Measurements from ENCODE around the gene LY6G6C.

GRCh38 chr6:31721351-31722020 is at the start of gene LY6G6C:
- TF ChIP-seq SALL2 (tag by site-specific recombination; IDR thresholded peaks at IDR 0.05; ENCODE audit: borderline replicate concordance) (no peak), MZF1 (tag by site-specific recombination; IDR thresholded peaks at IDR 0.05; ENCODE audit: borderline replicate concordance) (no peak), ZBTB17 (tag by site-specific recombination; IDR thresholded peaks at IDR 0.05) (no peak), ZNF274 (IDR thresholded peaks at IDR 0.05; ENCODE audit: low read length) (no peak), ZNF274 (tag by site-specific recombination; IDR thresholded peaks at IDR 0.05; ENCODE audit: borderline replicate concordance) (no peak), ZNF202 (tag by site-specific recombination; IDR thresholded peaks at IDR 0.05; ENCODE audit: borderline replicate concordance) (no peak), ZNF629 (tag by site-specific recombination; IDR thresholded peaks at IDR 0.05) (no peak), ZNF596 (tag by site-specific recombination; IDR thresholded peaks at IDR 0.05) (no peak), YY1 (tag by site-specific recombination; IDR thresholded peaks at IDR 0.05) (no peak), ZBTB49 (tag by site-specific recombination; IDR thresholded peaks at IDR 0.05; ENCODE audit: low read depth) (no peak)
- TF ChIP-seq, protein P1, sequence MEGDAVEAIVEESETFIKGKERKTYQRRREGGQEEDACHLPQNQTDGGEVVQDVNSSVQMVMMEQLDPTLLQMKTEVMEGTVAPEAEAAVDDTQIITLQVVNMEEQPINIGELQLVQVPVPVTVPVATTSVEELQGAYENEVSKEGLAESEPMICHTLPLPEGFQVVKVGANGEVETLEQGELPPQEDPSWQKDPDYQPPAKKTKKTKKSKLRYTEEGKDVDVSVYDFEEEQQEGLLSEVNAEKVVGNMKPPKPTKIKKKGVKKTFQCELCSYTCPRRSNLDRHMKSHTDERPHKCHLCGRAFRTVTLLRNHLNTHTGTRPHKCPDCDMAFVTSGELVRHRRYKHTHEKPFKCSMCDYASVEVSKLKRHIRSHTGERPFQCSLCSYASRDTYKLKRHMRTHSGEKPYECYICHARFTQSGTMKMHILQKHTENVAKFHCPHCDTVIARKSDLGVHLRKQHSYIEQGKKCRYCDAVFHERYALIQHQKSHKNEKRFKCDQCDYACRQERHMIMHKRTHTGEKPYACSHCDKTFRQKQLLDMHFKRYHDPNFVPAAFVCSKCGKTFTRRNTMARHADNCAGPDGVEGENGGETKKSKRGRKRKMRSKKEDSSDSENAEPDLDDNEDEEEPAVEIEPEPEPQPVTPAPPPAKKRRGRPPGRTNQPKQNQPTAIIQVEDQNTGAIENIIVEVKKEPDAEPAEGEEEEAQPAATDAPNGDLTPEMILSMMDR (tag by site-specific recombination; IDR thresholded peaks at IDR 0.05) = no peak
- TF ChIP-seq, protein P2, sequence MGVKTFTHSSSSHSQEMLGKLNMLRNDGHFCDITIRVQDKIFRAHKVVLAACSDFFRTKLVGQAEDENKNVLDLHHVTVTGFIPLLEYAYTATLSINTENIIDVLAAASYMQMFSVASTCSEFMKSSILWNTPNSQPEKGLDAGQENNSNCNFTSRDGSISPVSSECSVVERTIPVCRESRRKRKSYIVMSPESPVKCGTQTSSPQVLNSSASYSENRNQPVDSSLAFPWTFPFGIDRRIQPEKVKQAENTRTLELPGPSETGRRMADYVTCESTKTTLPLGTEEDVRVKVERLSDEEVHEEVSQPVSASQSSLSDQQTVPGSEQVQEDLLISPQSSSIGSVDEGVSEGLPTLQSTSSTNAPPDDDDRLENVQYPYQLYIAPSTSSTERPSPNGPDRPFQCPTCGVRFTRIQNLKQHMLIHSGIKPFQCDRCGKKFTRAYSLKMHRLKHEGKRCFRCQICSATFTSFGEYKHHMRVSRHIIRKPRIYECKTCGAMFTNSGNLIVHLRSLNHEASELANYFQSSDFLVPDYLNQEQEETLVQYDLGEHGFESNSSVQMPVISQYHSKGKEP (tag by site-specific recombination; IDR thresholded peaks at IDR 0.05) = no peak
- TF ChIP-seq, protein P3, sequence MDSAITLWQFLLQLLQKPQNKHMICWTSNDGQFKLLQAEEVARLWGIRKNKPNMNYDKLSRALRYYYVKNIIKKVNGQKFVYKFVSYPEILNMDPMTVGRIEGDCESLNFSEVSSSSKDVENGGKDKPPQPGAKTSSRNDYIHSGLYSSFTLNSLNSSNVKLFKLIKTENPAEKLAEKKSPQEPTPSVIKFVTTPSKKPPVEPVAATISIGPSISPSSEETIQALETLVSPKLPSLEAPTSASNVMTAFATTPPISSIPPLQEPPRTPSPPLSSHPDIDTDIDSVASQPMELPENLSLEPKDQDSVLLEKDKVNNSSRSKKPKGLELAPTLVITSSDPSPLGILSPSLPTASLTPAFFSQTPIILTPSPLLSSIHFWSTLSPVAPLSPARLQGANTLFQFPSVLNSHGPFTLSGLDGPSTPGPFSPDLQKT (IDR thresholded peaks at IDR 0.05; ENCODE audit: borderline replicate concordance, low read depth, low read length) = no peak
